Measurements from ENCODE around the gene ZSCAN30.

DNA sequence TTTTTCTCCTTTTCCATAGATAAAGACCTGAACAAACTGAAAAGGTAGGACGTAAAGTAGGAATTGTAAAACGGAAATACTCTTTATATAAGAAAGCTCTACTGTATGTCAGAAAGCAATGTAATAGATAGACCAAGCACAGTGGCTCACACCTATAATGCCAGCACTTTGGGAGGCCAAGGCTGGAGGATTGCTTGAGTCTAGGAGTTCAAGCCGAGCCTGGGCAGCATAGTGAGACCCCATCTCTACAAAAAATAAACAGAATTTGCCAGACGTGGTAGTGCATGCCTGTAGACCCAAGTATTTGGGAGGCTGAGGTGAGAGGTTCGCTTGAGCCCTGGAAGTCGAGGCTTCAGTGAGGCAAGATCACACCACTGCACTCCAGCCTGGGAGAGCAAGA, 41.6 kb downstream of the ZSCAN30 start:
- TF ChIP-seq EZH2 (IDR thresholded peaks at IDR 0.05; ENCODE audit: borderline replicate concordance, low read length), result no peak
- TF ChIP-seq, protein P1, sequence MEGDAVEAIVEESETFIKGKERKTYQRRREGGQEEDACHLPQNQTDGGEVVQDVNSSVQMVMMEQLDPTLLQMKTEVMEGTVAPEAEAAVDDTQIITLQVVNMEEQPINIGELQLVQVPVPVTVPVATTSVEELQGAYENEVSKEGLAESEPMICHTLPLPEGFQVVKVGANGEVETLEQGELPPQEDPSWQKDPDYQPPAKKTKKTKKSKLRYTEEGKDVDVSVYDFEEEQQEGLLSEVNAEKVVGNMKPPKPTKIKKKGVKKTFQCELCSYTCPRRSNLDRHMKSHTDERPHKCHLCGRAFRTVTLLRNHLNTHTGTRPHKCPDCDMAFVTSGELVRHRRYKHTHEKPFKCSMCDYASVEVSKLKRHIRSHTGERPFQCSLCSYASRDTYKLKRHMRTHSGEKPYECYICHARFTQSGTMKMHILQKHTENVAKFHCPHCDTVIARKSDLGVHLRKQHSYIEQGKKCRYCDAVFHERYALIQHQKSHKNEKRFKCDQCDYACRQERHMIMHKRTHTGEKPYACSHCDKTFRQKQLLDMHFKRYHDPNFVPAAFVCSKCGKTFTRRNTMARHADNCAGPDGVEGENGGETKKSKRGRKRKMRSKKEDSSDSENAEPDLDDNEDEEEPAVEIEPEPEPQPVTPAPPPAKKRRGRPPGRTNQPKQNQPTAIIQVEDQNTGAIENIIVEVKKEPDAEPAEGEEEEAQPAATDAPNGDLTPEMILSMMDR (conservative IDR thresholded peaks at IDR 0.05 in 1 of 2, IDR thresholded peaks at IDR 0.05 in 1 of 2; ENCODE audit: extremely low read depth in 1 of 2, insufficient read depth in 1 of 2, low read depth in 1 of 2, low read length in 2 of 2), result no peak

Measured in mammary epithelial cell (primary cell).